GM12878 (cell line): ENCODE results near the gene AGPAT4. TPM values are rescaled to one million over a fixed set of nuclear protein-coding genes. Genes with fewer than 3 reads are reported as not detected.

Source experiments
- ATAC-seq: fragments of 200-7000 bp; cut with Tn5 transposase; 3 replicates; pipeline ENCODE4 v1.9.1; 2020; ENCODE audit warnings: mild to moderate bottlenecking, moderate library complexity
- BruUV-seq: library from RNA; stranded (reverse); fragments of 400-500 nt; replicated peaks from 2 replicates; lab custom pipeline; 2021; lab: Mats Ljungman, UMichigan
- CTCF ChIA-PET: fragments of 300-600 bp; sonication (Branson Sonifier 250); formaldehyde crosslinking; extraction: SDS; loops from one replicate; lab custom pipeline; 2021; ENCODE audit warnings: inconsistent platforms; lab: Yijun Ruan, JAX
- POLR2A ChIA-PET: fragments of 350-600 bp; formaldehyde crosslinking; extraction: SDS; loops from one replicate; lab custom pipeline; 2021; ENCODE audit warnings: inconsistent platforms; lab: Charles Lee
- RAD21 ChIA-PET: fragments of 300-600 bp; sonication (Branson Sonifier 250); formaldehyde crosslinking; loops from one replicate; lab custom pipeline; 2023; ENCODE audit warnings: antibody characterized with exemption; ENCODE audit not compliant: unreplicated experiment; lab: Charles Lee
- SMC1A ChIA-PET: fragments of 300-600 bp; sonication (Branson Sonifier 250); formaldehyde crosslinking; loops from one replicate; lab custom pipeline; 2023; ENCODE audit not compliant: unreplicated experiment, uncharacterized antibody; lab: Charles Lee
- DNase-seq: peaks from one replicate; pipeline ENCODE4 v3.0.0-alpha.2; 2011; ENCODE audit warnings: low read depth, low spot score
- FAIRE-seq: peaks from 3 replicates; lab custom pipeline; 2011; peaks lifted over from hg19 to GRCh38; lab: Jason Lieb, UNC
- H2AFZ ChIP-seq: 2 replicates; pipeline ENCODE4 v1.6.0; 2011; ENCODE audit warnings: low read depth, low read length, control low read depth; ENCODE audit not compliant: control insufficient read depth
- H3K27ac ChIP-seq: 2 replicates; pipeline ENCODE4 v1.5.1; 2011; ENCODE audit warnings: control low read depth; ENCODE audit not compliant: control insufficient read depth, insufficient read depth
- H3K27me3 ChIP-seq, 2 experiments: replicated peaks in 1 of 2; 2 replicates each; pipeline versions ENCODE4 v1.6.0 to v1.6.1; 2011; ENCODE audit warnings: low read length in 1 of 2; ENCODE audit not compliant: control insufficient read depth in 2 of 2, insufficient read depth in 2 of 2
- H3K36me3 ChIP-seq, 2 experiments: 2 replicates each; pipeline ENCODE4 v1.5.1; 2011; ENCODE audit warnings: low read length in 1 of 2; ENCODE audit not compliant: control insufficient read depth in 2 of 2, insufficient read depth in 2 of 2
- H3K4me1 ChIP-seq: 2 replicates; pipeline ENCODE4 v1.6.1; 2011; ENCODE audit warnings: mild to moderate bottlenecking, low read length, moderate library complexity, mixed read lengths; ENCODE audit not compliant: control insufficient read depth, insufficient read depth
- H3K4me2 ChIP-seq: 2 replicates; pipeline ENCODE4 v1.6.0; 2011; ENCODE audit warnings: control low read depth; ENCODE audit not compliant: control insufficient read depth, insufficient read depth
- H3K4me3 ChIP-seq: fragments of 200-600 bp; sonication (generic); 2 replicates; pipeline ENCODE4 v1.5.1; 2016
- H3K79me2 ChIP-seq: 2 replicates; pipeline ENCODE4 v1.6.0; 2011; ENCODE audit warnings: low read length; ENCODE audit not compliant: control insufficient read depth, insufficient read depth
- H3K9ac ChIP-seq: 2 replicates; pipeline ENCODE4 v1.8.0; 2011; ENCODE audit warnings: low read length, control low read depth, mixed read lengths; ENCODE audit not compliant: control insufficient read depth, insufficient read depth
- H3K9me3 ChIP-seq: replicated peaks from 3 replicates; pipeline ENCODE4 v1.5.1; 2011; ENCODE audit warnings: mild to moderate bottlenecking, low read length; ENCODE audit not compliant: control insufficient read depth, insufficient read depth
- H4K20me1 ChIP-seq: 2 replicates; pipeline ENCODE4 v1.6.0; 2011; ENCODE audit not compliant: control insufficient read depth, insufficient read depth
- BCL3 ChIP-seq: IDR thresholded peaks from 2 replicates; pipeline ENCODE4 v1.6.1; 2011; ENCODE audit warnings: borderline replicate concordance, low read depth, mild to moderate bottlenecking, moderate library complexity, low read length; ENCODE audit not compliant: insufficient read depth, poor library complexity, severe bottlenecking
- FOXK2 ChIP-seq: fragments of 450-650 bp; IDR thresholded peaks from 2 replicates; pipeline ENCODE4 v1.6.1; 2017; ENCODE audit warnings: mild to moderate bottlenecking, moderate library complexity
- IKZF1 ChIP-seq: fragments of 450-650 bp; conservative IDR thresholded peaks from 2 replicates; pipeline ENCODE4 v1.6.1; 2017; ENCODE audit warnings: antibody characterized with exemption, mild to moderate bottlenecking
- IKZF2 ChIP-seq, 2 experiments: fragments of 450-650 bp; IDR thresholded peaks; 2 replicates each; pipeline ENCODE4 v1.6.1; 2017; ENCODE audit warnings: mild to moderate bottlenecking in 2 of 2, moderate library complexity in 2 of 2
- JUNB ChIP-seq: IDR thresholded peaks from 2 replicates; pipeline ENCODE4 v1.6.1; 2016; ENCODE audit warnings: antibody characterized with exemption, mild to moderate bottlenecking
- JUND ChIP-seq: IDR thresholded peaks from 2 replicates; pipeline ENCODE4 v1.6.1; 2012; ENCODE audit warnings: low read depth, mild to moderate bottlenecking, low read length, improper control_type of control experiment, moderate library complexity
- NKRF ChIP-seq: fragments of 450-650 bp; conservative IDR thresholded peaks from 2 replicates; pipeline ENCODE4 v1.6.1; 2017; ENCODE audit warnings: mild to moderate bottlenecking, moderate library complexity
- RB1 ChIP-seq: fragments of 450-650 bp; formaldehyde crosslinking; IDR thresholded peaks from 2 replicates; pipeline ENCODE4 v1.6.1; 2017; ENCODE audit warnings: mild to moderate bottlenecking, borderline replicate concordance
- SMC3 ChIP-seq: IDR thresholded peaks from 2 replicates; pipeline ENCODE4 v1.6.1; 2011; ENCODE audit warnings: low read length, improper control_type of control experiment, borderline replicate concordance
- WGBS: methylation state at CpG from one replicate; pipeline ENCODE4 v1.1.6; 2016; ENCODE audit warnings: low lambda C conversion rate; ENCODE audit not compliant: insufficient replicate concordance, insufficient coverage; ENCODE audit errors: missing lambda C conversion rate; 5-methylcytosine and 5-hydroxymethylcytosine counted together
- in situ Hi-C: fragments of 300-500 bp; cut with MboI; formaldehyde crosslinking; loops from 9 replicates; pipeline ENCODE4 v1.14.3; 2018; ENCODE audit warnings: mixed read lengths
- intact Hi-C: fragments of 100-400 bp; cut with micrococcal nuclease; formaldehyde crosslinking; loops from one replicate; pipeline ENCODE4 v1.14.2; 2022; ENCODE audit not compliant: unreplicated experiment
- polyA plus RNA-seq, 11 experiments: library from polyadenylated mRNA; depleted of rRNA in 4 of 11; unstranded in 6 of 11; stranded (reverse) in 5 of 11; fragments of >200 nt; fragmentation: Nextera tagmentation in 4 of 11; fragmentation: Illumina TruSeq in 1 of 11; extraction: Ambion mirVana in 4 of 11; extraction: Trizol in 1 of 11; gene quantifications; 1 replicate in 1 of 11; 2 replicates in 10 of 11; pipeline versions ENCODE4 v1.2.1 to v1.2.3, GENCODE V29; 2011 to 2016; ENCODE audit warnings: inconsistent platforms in 2 of 11, missing spikeins in 2 of 11, low read depth in 1 of 11
- total RNA-seq, 4 experiments: library from RNA; depleted of rRNA in 3 of 4; stranded (reverse); fragments of >200 nt in 3 of 4; fragmentation: Illumina TruSeq in 1 of 4; extraction: Trizol in 1 of 4; gene quantifications; 2 replicates each; pipeline versions ENCODE4 v1.2.1 to v1.2.3, GENCODE V29; 2013 to 2021
- TF ChIP-seq, protein P1 (sequence below): fragments of 450-650 bp; IDR thresholded peaks from 2 replicates; pipeline ENCODE4 v1.6.1; 2017; ENCODE audit warnings: mild to moderate bottlenecking, low read depth, inconsistent platforms; ENCODE audit not compliant: poor library complexity, severe bottlenecking
- TF ChIP-seq, protein P2 (sequence below): fragments of 450-650 bp; formaldehyde crosslinking; IDR thresholded peaks from 2 replicates; pipeline ENCODE4 v1.5.0; 2022; ENCODE audit warnings: mild to moderate bottlenecking, missing genetic modification characterization

The AGPAT4 gene
- total and polyA plus RNA-seq, 10 of the 15 experiments (the other 5 are each of a cell fraction or from before 2014, with no cell fraction given), result 0.34 to 2.2 (median 1.3) TPM

DNA sequence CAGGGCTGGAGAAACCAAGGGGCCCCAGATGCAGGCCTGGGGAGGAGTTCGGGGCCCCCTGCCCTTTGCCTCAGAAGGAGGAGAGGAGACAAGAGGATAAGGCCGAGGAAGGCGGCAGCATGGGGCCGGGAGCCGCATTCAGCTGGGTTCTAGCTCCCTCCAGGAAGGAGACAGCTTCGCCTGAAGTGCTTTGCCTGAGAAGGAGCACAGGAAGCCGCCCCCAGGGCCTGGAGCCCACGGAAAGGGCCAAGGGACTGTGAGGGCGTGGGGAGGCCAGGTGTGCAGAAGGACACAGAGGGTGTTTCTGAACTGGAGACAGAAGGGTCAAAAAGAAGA, 121.4 kb downstream of the AGPAT4 start (continued):
- TF ChIP-seq NKRF, result no peak
- TF ChIP-seq JUND, result no peak

DNA sequence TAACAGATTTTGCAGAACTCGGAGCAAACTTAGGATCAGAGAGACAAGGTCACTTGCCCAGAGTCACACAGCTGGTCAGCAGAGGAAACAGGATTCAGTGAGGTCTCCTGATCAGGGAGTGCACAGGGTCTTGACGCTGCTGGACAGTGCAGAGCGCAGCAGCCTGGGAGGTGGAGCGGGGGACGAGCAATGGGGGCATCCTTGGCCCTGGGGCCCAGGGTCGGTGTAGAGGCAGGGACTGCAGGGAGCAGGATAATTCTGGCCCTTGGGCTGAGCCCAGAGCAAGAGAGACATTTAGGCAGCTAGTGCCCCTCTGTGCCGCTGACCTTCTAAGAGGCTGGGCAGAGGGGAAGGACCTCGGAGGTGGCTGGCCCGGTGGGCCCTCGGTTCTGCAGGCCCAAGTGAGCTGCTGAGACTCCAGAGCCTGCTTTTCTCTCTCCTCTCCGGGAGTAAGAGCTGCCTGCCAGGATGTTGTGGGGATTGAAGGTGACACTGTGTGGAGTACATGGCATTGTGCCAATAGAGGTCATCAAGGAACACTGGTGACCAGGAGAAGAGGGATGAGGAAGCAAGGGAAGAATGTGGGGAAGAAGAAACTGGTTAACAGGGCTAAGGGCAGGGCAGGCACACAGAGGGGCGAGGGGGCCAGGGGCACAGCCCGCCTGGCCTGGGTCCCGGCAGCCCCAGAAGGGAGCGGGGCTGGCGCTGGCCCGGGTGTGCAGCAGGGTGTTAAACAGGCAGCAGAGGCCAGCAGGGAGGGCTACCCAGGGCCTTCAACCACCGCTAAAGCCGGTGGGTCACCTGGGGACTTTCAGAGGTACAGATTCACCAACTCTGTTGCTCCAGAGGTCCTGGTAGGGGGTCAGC, 122.0 kb downstream of the AGPAT4 start:
- ChIA-PET SMC1A (no interaction called here), RAD21 (no interaction called here), POLR2A (no interaction called here), CTCF (interaction anchor here (1.7 kb wide), 1 partner anchor 219 kb away, joined by 7 read pairs; no protein-coding TSS in a partner anchor)
- no peaks in the 10 kb centered on the region for H3K9me3 ChIP-seq
- H3K4me1 ChIP-seq, result no peaks in the 10 kb centered on the region
- in situ Hi-C loops (no loop called here), intact Hi-C loops (loop anchor here (5.0 kb wide), 1 partner anchor 220 kb away; no protein-coding TSS in a partner anchor)
- ATAC-seq, result no peak
- H3K9ac ChIP-seq, result no peak overlapping the region
- no peak overlapping the region for H3K27ac ChIP-seq
- H3K4me2 ChIP-seq, result no peak overlapping the region
- no peak overlapping the region for H2AFZ ChIP-seq
- no peaks in the 10 kb centered on the region for H3K27me3 ChIP-seq
- WGBS, result 62% methylated on average over 19 of the region's 19 CpGs
- no peak overlapping the region for H3K4me3 ChIP-seq
- no peaks in the 10 kb centered on the region for H3K36me3 ChIP-seq
- BruUV-seq, result no TSS peak
- DNase-seq, result no peak
- no peaks in the 10 kb centered on the region for H3K79me2 ChIP-seq
- no peaks in the 10 kb centered on the region; the same call in 1 of the 2 replicates for H4K20me1 ChIP-seq
- FAIRE-seq, result no peak
- no peak for TF ChIP-seq IKZF1
- no peak for TF ChIP-seq IKZF2 (IDR thresholded peaks at IDR 0.05)
- TF ChIP-seq, protein P1, sequence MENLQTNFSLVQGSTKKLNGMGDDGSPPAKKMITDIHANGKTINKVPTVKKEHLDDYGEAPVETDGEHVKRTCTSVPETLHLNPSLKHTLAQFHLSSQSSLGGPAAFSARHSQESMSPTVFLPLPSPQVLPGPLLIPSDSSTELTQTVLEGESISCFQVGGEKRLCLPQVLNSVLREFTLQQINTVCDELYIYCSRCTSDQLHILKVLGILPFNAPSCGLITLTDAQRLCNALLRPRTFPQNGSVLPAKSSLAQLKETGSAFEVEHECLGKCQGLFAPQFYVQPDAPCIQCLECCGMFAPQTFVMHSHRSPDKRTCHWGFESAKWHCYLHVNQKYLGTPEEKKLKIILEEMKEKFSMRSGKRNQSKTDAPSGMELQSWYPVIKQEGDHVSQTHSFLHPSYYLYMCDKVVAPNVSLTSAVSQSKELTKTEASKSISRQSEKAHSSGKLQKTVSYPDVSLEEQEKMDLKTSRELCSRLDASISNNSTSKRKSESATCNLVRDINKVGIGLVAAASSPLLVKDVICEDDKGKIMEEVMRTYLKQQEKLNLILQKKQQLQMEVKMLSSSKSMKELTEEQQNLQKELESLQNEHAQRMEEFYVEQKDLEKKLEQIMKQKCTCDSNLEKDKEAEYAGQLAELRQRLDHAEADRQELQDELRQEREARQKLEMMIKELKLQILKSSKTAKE, result no peak
- TF ChIP-seq, protein P2, sequence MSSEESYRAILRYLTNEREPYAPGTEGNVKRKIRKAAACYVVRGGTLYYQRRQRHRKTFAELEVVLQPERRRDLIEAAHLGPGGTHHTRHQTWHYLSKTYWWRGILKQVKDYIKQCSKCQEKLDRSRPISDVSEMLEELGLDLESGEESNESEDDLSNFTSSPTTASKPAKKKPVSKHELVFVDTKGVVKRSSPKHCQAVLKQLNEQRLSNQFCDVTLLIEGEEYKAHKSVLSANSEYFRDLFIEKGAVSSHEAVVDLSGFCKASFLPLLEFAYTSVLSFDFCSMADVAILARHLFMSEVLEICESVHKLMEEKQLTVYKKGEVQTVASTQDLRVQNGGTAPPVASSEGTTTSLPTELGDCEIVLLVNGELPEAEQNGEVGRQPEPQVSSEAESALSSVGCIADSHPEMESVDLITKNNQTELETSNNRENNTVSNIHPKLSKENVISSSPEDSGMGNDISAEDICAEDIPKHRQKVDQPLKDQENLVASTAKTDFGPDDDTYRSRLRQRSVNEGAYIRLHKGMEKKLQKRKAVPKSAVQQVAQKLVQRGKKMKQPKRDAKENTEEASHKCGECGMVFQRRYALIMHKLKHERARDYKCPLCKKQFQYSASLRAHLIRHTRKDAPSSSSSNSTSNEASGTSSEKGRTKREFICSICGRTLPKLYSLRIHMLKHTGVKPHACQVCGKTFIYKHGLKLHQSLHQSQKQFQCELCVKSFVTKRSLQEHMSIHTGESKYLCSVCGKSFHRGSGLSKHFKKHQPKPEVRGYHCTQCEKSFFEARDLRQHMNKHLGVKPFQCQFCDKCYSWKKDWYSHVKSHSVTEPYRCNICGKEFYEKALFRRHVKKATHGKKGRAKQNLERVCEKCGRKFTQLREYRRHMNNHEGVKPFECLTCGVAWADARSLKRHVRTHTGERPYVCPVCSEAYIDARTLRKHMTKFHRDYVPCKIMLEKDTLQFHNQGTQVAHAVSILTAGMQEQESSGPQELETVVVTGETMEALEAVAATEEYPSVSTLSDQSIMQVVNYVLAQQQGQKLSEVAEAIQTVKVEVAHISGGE, result no peak
- no peak for TF ChIP-seq RB1
- no peak for TF ChIP-seq BCL3
- no peak for TF ChIP-seq JUNB
- TF ChIP-seq FOXK2, result no peak
- TF ChIP-seq SMC3, result no peak
